Measurements from ENCODE around the gene FUS.

GRCh38 chr16:31204871-31205666 is 25.1 kb downstream of the FUS start:
- TF ChIP-seq IRF1 (CRISPR knock-in tag; IDR thresholded peaks at IDR 0.05; ENCODE audit: borderline replicate concordance) (no peak), ZFP36 (IDR thresholded peaks at IDR 0.05; ENCODE audit: low read depth, low read length, partially characterized antibody) (no peak), HMG20B (CRISPR knock-in tag; IDR thresholded peaks at IDR 0.05) (no peak), ATF2 (CRISPR knock-in tag; IDR thresholded peaks at IDR 0.05) (no peak), PTTG1 (tag; IDR thresholded peaks at IDR 0.05; ENCODE audit: low read depth) (no peak), SIN3A (IDR thresholded peaks at IDR 0.05; ENCODE audit: borderline replicate concordance in 2 of 2, control insufficient read depth in 1 of 2, low read depth in 2 of 2, low read length in 2 of 2) (no peak), NR2C2 (CRISPR knock-in tag; IDR thresholded peaks at IDR 0.05) (no peak), NR2C2 (tag; IDR thresholded peaks at IDR 0.05) (no peak), JUNB (CRISPR knock-in tag; conservative IDR thresholded peaks at IDR 0.05) (no peak), NR0B1 (IDR thresholded peaks at IDR 0.05; ENCODE audit: partially characterized antibody) (no peak), POLR2AphosphoS5 (IDR thresholded peaks at IDR 0.05; ENCODE audit: control insufficient read depth, insufficient read depth, low read depth, low read length) (no peak), SLC30A9 (CRISPR knock-in tag; IDR thresholded peaks at IDR 0.05) (no peak)
